Measurements from ENCODE around the gene REXO4. TPM values are rescaled to one million over a fixed set of nuclear protein-coding genes. Genes with fewer than 3 reads are reported as not detected.

The REXO4 gene, protein sequence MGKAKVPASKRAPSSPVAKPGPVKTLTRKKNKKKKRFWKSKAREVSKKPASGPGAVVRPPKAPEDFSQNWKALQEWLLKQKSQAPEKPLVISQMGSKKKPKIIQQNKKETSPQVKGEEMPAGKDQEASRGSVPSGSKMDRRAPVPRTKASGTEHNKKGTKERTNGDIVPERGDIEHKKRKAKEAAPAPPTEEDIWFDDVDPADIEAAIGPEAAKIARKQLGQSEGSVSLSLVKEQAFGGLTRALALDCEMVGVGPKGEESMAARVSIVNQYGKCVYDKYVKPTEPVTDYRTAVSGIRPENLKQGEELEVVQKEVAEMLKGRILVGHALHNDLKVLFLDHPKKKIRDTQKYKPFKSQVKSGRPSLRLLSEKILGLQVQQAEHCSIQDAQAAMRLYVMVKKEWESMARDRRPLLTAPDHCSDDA
- 10 to 100 TPM; 20.9 to 28.3 (median 22.2) TPM for total RNA-seq

DNA sequence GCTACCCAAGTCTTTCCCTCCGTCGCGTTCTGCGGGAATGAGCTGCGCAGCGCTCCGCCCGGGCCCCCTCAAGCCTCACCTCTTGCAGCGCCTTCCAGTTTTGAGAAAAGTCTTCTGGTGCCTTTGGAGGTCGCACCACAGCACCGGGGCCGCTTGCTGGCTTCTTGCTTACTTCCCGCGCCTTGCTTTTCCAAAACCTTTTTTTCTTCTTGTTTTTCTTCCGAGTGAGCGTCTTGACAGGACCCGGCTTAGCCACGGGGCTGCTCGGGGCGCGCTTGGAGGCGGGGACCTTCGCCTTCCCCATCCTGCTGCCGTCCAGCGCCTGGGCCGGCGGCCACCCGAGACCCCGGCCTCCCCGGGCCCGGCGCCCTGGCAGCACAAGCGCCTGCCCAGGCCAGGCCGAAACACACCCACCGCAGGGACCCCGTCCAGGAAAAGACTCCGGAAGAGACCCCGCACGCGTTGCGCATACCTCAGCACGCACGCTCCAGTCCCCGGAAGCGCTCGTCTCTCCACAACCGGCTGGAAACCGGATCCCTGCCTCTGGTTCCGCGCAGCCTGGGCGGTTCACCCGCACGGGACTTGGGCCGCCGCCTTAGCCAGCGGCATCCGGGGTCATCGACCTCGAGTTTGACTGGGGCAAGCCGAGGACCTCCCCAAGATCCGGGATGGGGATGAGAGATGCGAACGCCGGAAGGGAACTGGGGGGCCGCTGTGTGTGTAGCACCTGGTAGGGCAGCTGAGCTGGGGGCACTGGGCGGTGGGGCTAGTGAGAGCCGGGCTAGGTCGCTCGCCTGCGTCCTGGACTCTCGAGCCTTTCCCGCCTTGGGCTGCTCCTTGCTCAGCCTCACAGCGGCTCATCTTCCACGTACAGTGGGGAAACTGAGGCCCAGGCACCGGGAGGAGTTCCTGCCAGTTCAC is at the start of gene REXO4:
TSS of gene REXO4 (minus strand) at position 470 of the 921 bp plus-strand sequence. CDS start at position 304, 166 bp downstream.
- TF ChIP-seq POLR2AphosphoS5 (IDR thresholded peaks at IDR 0.05), result peak in 2 of 3 donors; percentile 49 to 95
- TF ChIP-seq, protein P1, sequence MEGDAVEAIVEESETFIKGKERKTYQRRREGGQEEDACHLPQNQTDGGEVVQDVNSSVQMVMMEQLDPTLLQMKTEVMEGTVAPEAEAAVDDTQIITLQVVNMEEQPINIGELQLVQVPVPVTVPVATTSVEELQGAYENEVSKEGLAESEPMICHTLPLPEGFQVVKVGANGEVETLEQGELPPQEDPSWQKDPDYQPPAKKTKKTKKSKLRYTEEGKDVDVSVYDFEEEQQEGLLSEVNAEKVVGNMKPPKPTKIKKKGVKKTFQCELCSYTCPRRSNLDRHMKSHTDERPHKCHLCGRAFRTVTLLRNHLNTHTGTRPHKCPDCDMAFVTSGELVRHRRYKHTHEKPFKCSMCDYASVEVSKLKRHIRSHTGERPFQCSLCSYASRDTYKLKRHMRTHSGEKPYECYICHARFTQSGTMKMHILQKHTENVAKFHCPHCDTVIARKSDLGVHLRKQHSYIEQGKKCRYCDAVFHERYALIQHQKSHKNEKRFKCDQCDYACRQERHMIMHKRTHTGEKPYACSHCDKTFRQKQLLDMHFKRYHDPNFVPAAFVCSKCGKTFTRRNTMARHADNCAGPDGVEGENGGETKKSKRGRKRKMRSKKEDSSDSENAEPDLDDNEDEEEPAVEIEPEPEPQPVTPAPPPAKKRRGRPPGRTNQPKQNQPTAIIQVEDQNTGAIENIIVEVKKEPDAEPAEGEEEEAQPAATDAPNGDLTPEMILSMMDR (IDR thresholded peaks at IDR 0.05), result no peak
- no peaks in the 10 kb centered on the region for H3K9me3 ChIP-seq
- peaks cover 32% of the 10 kb centered on the region for H3K36me3 ChIP-seq
- H3K4me3 ChIP-seq, result peak within 1 kb of the TSS; percentile 86
- 3% methylated on average over 46 of the region's 75 CpGs for WGBS
- H3K27ac ChIP-seq, result peak within 1 kb of the TSS; percentile 74
- peaks cover 32% of the 10 kb centered on the region for H3K4me1 ChIP-seq
- H3K27me3 ChIP-seq, result no peaks in the 10 kb centered on the region
- DNase-seq (ENCODE audit: low spot score in 2 of 2), result peak; percentile 89 to 91

DNA sequence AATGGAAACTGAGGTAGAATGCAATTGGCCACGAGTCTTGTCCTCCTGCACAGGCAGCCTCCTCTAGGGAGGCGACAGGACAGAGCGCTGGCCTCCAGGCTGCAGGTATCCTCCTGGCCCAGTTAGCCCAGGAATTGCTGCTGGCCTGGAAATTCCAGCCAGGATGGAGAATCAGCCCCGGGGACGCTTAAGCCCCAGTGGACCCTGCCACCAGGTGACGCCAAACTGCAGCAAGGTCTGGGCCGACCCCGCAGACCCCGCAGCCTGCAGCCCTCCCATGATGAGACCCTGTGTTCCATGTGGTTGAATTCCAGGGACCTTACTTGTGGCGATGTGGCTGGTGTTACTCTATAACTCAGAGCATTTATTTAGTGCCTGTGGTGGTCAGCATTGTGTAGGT is 49.3 kb upstream of the REXO4 start:
- no peak overlapping the region for H3K27ac ChIP-seq
- no peaks in the 10 kb centered on the region for H3K4me1 ChIP-seq
- H3K4me3 ChIP-seq, result no peak overlapping the region
- no peaks in the 10 kb centered on the region for H3K9me3 ChIP-seq
- peaks cover 15% of the 10 kb centered on the region for H3K36me3 ChIP-seq
- H3K27me3 ChIP-seq, result no peaks in the 10 kb centered on the region
- TF ChIP-seq EP300 (IDR thresholded peaks at IDR 0.05), result no peak
- TF ChIP-seq POLR2AphosphoS5 (IDR thresholded peaks at IDR 0.05), result no peak
- TF ChIP-seq, protein P1 (IDR thresholded peaks at IDR 0.05), result no peak
- TF ChIP-seq POLR2A (IDR thresholded peaks at IDR 0.05), result no peak
- no peak for DNase-seq (ENCODE audit: low spot score in 2 of 2)
- 91% methylated on average over 10 of the region's 10 CpGs for WGBS

DNA sequence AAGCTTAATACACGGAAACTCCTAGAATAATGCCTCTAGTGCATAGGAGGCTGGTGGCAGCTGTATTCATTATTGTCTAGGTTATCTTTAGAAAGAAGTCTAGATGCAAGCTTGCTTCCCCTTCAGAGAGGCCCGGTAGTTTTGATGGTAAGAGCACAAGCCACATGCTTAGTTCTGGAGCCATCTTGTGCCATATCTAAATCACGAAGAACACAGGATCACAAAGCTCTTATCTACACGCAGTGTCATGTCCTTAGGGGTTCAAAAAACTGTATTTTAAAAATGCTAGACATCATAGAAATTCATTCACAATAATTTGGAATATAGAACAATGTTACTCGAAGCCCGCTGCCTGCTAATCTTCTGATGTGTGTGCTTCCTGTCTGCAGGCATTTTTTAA is 48.2 kb upstream of the REXO4 start:
- no peaks in the 10 kb centered on the region for H3K9me3 ChIP-seq
- 72% methylated on average over 6 of the region's 6 CpGs for WGBS
- peaks cover 15% of the 10 kb centered on the region for H3K36me3 ChIP-seq
- H3K4me3 ChIP-seq, result no peak overlapping the region
- TF ChIP-seq POLR2A (IDR thresholded peaks at IDR 0.05) (no peak), POLR2AphosphoS5 (IDR thresholded peaks at IDR 0.05) (no peak)
- TF ChIP-seq, protein P1 (IDR thresholded peaks at IDR 0.05), result no peak
- peaks cover 2% of the 10 kb centered on the region for H3K4me1 ChIP-seq
- H3K27me3 ChIP-seq, result no peaks in the 10 kb centered on the region
- DNase-seq (ENCODE audit: low spot score in 2 of 2), result no peak
- H3K27ac ChIP-seq, result no peak overlapping the region

DNA sequence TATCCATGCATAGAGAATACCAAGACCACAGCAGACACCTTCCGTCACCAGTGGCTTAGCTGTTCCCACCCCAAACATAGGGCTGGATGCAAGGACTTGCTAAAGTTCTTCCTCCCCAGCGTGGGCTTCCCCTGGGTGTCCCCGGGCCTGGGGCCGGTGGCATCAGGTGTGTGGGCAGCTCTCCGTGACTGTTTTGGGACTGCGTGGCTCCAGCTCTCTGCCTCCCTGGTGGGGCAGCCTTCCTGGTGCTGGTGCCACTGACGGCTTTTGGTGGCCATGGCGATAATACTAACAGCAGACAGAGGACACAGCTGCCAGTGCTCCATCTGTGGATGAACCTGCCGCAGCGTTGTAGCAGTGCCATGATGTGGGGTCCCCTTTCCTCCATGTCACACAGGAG is 46.8 kb upstream of the REXO4 start:
- TF ChIP-seq POLR2A (IDR thresholded peaks at IDR 0.05) (no peak), POLR2AphosphoS5 (IDR thresholded peaks at IDR 0.05) (no peak), EP300 (IDR thresholded peaks at IDR 0.05) (no peak)
- DNase-seq (ENCODE audit: low spot score in 2 of 2), result no peak
- no peaks in the 10 kb centered on the region for H3K27me3 ChIP-seq
- H3K4me3 ChIP-seq, result no peak overlapping the region
- peaks cover 12% of the 10 kb centered on the region for H3K4me1 ChIP-seq
- no peaks in the 10 kb centered on the region for H3K9me3 ChIP-seq
- H3K36me3 ChIP-seq, result peaks cover 15% of the 10 kb centered on the region
- 100% methylated on average over 6 of the region's 10 CpGs for WGBS
- H3K27ac ChIP-seq, result no peak overlapping the region

DNA sequence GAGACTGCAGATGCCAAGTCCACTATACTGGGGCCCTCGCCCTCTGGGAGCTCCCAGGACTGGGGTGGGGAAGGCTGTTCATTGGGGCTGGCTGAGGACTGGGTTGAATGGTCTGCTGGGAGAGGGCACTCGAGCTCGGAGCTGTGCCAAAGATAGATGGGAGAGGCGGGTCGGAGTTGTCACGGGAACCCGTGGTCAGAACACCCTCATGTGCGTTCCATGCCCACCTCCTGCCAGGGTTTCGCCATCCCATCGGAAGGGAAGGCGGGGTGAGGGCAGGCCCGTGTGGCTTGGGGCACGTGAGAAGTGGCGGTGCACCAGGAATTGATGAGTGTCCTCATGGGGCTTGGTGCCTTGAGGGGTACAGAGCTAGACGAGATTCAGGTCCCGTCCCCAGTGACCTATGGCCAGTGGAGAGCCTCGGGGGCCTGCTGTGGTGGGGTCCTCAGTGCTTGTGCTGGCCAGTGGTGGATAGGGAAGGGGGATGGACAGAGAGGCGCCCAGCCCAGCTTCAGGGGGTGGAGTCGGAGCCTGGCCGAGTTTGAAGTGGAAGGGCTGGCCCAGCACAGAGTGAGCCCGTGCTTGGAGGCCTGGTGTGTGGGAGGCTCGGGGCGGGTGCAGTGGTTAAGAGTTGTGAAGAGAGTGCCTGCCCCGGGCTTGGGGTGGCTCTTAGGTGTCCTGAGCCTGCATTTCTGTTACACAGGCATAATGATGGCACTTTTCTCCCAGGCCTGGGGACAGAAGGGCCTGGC is 46.2 kb upstream of the REXO4 start:
- no peaks in the 10 kb centered on the region for H3K27me3 ChIP-seq
- H3K36me3 ChIP-seq, result peaks cover 13% of the 10 kb centered on the region
- H3K4me1 ChIP-seq, result peaks cover 12% of the 10 kb centered on the region
- DNase-seq (ENCODE audit: low spot score in 2 of 2), result no peak
- TF ChIP-seq, protein P1 (IDR thresholded peaks at IDR 0.05), result no peak
- TF ChIP-seq POLR2A (IDR thresholded peaks at IDR 0.05) (no peak), EP300 (IDR thresholded peaks at IDR 0.05) (no peak), POLR2AphosphoS5 (IDR thresholded peaks at IDR 0.05) (no peak)
- 82% methylated on average over 24 of the region's 24 CpGs for WGBS
- H3K9me3 ChIP-seq, result no peaks in the 10 kb centered on the region
- H3K4me3 ChIP-seq, result no peak overlapping the region
- no peak overlapping the region for H3K27ac ChIP-seq

Measured in suprapubic skin (tissue), 4 donors.